ENCODE results near the gene NSG2.

DNA sequence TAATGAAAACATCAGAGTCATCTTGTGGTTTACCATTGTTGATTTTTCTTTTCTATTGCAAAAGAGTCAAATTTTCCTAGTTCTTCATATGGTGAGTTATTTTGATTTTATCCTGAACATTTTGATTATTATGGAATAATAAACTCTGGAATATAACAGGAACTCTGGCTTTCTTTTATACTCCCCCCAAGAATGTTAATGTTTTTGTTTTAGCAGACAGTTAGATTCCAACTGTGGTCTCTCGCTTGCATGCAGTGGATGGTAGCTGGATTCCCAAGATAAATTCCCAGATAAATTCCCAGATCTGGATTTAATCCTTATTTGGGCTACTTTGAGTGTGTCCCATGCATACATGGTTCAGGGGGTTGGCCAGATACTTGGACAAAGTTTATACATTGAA lies 109.8 kb downstream of the NSG2 start:
- TF ChIP-seq, protein P1, sequence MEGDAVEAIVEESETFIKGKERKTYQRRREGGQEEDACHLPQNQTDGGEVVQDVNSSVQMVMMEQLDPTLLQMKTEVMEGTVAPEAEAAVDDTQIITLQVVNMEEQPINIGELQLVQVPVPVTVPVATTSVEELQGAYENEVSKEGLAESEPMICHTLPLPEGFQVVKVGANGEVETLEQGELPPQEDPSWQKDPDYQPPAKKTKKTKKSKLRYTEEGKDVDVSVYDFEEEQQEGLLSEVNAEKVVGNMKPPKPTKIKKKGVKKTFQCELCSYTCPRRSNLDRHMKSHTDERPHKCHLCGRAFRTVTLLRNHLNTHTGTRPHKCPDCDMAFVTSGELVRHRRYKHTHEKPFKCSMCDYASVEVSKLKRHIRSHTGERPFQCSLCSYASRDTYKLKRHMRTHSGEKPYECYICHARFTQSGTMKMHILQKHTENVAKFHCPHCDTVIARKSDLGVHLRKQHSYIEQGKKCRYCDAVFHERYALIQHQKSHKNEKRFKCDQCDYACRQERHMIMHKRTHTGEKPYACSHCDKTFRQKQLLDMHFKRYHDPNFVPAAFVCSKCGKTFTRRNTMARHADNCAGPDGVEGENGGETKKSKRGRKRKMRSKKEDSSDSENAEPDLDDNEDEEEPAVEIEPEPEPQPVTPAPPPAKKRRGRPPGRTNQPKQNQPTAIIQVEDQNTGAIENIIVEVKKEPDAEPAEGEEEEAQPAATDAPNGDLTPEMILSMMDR (IDR thresholded peaks at IDR 0.05) = no peak
- no peak for TF ChIP-seq POLR2AphosphoS5 (IDR thresholded peaks at IDR 0.05; ENCODE audit: insufficient read depth in 1 of 2, low read depth in 1 of 2)
